Skeletal muscle cell (primary cell): ENCODE results near the gene GLDC.
"Not testable (repeated sequence)": the region's sequence is repeated elsewhere in the genome, so short reads cannot be mapped to it uniquely, and the experiment has no call there.

Experiments used
- DNase-seq: peaks from one replicate; pipeline ENCODE4 v3.0.0-alpha.2; 2010; ENCODE audit warnings: low read depth
- H3K4me3 ChIP-seq: 2 replicates; pipeline ENCODE4 v1.5.1; 2011; ENCODE audit warnings: low read depth, mild to moderate bottlenecking, control low read depth, low read length, moderate library complexity

Gene GLDC

GRCh38 chr9:6630502-6631206 is 14.9 kb downstream of the GLDC start:
- DNase-seq: no peak
- H3K4me3 ChIP-seq: no peak overlapping the region

GRCh38 chr9:6628704-6629103 is 16.8 kb downstream of the GLDC start:
- no peak for DNase-seq
- no peak overlapping the region for H3K4me3 ChIP-seq

- DNase-seq: no peak
- H3K4me3 ChIP-seq: no peak overlapping the region
Observed at GRCh38 chr9:6625363-6625762, 20.2 kb downstream of the GLDC start.

- DNase-seq, H3K4me3 ChIP-seq: not testable (repeated sequence)
Observed at GRCh38 chr9:6622784-6623183, 22.7 kb downstream of the GLDC start.

GRCh38 chr9:6620796-6621195 is 24.7 kb downstream of the GLDC start:
- H3K4me3 ChIP-seq: no peak overlapping the region
- DNase-seq: no peak

GRCh38 chr9:6620353-6620752 is 25.2 kb downstream of the GLDC start:
- no peak for DNase-seq
- no peak overlapping the region for H3K4me3 ChIP-seq

- no peak for DNase-seq
- H3K4me3 ChIP-seq: no peak overlapping the region
Observed at GRCh38 chr9:6619909-6620308, 25.6 kb downstream of the GLDC start.

GRCh38 chr9:6616951-6617602 is 28.5 kb downstream of the GLDC start:
- no peak for DNase-seq
- H3K4me3 ChIP-seq: no peak overlapping the region

- no peak for DNase-seq
- H3K4me3 ChIP-seq: no peak overlapping the region
Observed at GRCh38 chr9:6614489-6614888, 31.0 kb downstream of the GLDC start.

GRCh38 chr9:6611865-6612264 is 33.7 kb downstream of the GLDC start:
- DNase-seq: no peak
- no peak overlapping the region for H3K4me3 ChIP-seq

- no peak for DNase-seq
Observed at GRCh38 chr9:6610073-6610472, 35.5 kb downstream of the GLDC start.

GRCh38 chr9:6609497-6610016 is 36.0 kb downstream of the GLDC start:
- no peak overlapping the region for H3K4me3 ChIP-seq
- DNase-seq: no peak

More at GRCh38 chr9:6610073-6610472, 35.5 kb downstream of the GLDC start:
- H3K4me3 ChIP-seq: no peak overlapping the region

GRCh38 chr9:6605202-6605601 is 40.3 kb downstream of the GLDC start:
- H3K4me3 ChIP-seq: no peak overlapping the region

GRCh38 chr9:6600426-6600825 is 45.1 kb downstream of the GLDC start:
- H3K4me3 ChIP-seq: no peak overlapping the region
- no peak for DNase-seq

More at GRCh38 chr9:6605202-6605601, 40.3 kb downstream of the GLDC start:
- DNase-seq: no peak

GRCh38 chr9:6600006-6600405 is 45.5 kb downstream of the GLDC start:
- DNase-seq: no peak
- no peak overlapping the region for H3K4me3 ChIP-seq

- DNase-seq: no peak
Observed at GRCh38 chr9:6598249-6598725, 47.2 kb downstream of the GLDC start.

GRCh38 chr9:6592791-6593190 is 52.7 kb downstream of the GLDC start:
- no peak overlapping the region for H3K4me3 ChIP-seq
- no peak for DNase-seq

More at GRCh38 chr9:6598249-6598725, 47.2 kb downstream of the GLDC start:
- H3K4me3 ChIP-seq: no peak overlapping the region

- no peak overlapping the region for H3K4me3 ChIP-seq
Observed at GRCh38 chr9:6592231-6592630, 53.3 kb downstream of the GLDC start.

GRCh38 chr9:6590772-6591384 is 54.7 kb downstream of the GLDC start:
- DNase-seq: no peak
- no peak overlapping the region for H3K4me3 ChIP-seq

More at GRCh38 chr9:6592231-6592630, 53.3 kb downstream of the GLDC start:
- DNase-seq: no peak

GRCh38 chr9:6590334-6590733 is 55.2 kb downstream of the GLDC start:
- DNase-seq: no peak
- H3K4me3 ChIP-seq: no peak overlapping the region
